Neuronal stem cell (in vitro differentiated cells): ENCODE data around the gene LILRB2.

Experiments used
- DNase-seq: peaks from one replicate; pipeline ENCODE4 v3.0.0-alpha.2; 2013; ENCODE audit warnings: low spot score
- H2AFZ ChIP-seq: one replicate; pipeline ENCODE4 v1.6.1; 2013; ENCODE audit warnings: mild to moderate bottlenecking, low read length, inconsistent platforms
- H2AK5ac ChIP-seq: 2 replicates; pipeline ENCODE4 v1.6.1; 2013; ENCODE audit warnings: low read depth, mild to moderate bottlenecking, inconsistent platforms, low read length, moderate library complexity, mixed read lengths
- H2BK120ac ChIP-seq: 2 replicates; pipeline ENCODE4 v1.6.1; 2013; ENCODE audit warnings: low read depth, mild to moderate bottlenecking, inconsistent platforms, low read length, moderate library complexity, mixed read lengths
- H2BK12ac ChIP-seq: one replicate; pipeline ENCODE4 v1.6.1; 2013; ENCODE audit warnings: low read length, inconsistent platforms
- H2BK15ac ChIP-seq: 2 replicates; pipeline ENCODE4 v1.6.1; 2013; ENCODE audit warnings: mild to moderate bottlenecking, low read length, inconsistent platforms, mixed read lengths
- H2BK5ac ChIP-seq: one replicate; pipeline ENCODE4 v1.6.1; 2013; ENCODE audit warnings: inconsistent platforms, mild to moderate bottlenecking, low read length, moderate library complexity
- H3K14ac ChIP-seq: one replicate; pipeline ENCODE4 v1.6.1; 2013; ENCODE audit warnings: low read length, inconsistent platforms
- H3K18ac ChIP-seq: 2 replicates; pipeline ENCODE4 v1.6.1; 2013; ENCODE audit warnings: low read length, inconsistent platforms
- H3K23ac ChIP-seq: 2 replicates; pipeline ENCODE4 v1.6.1; 2013; ENCODE audit warnings: low read depth, mild to moderate bottlenecking, mixed read lengths, low read length, inconsistent platforms; ENCODE audit not compliant: poor library complexity
- H3K27ac ChIP-seq: replicated peaks from 3 replicates; pipeline ENCODE4 v1.5.1; 2013; ENCODE audit warnings: low read length, inconsistent platforms
- H3K27me3 ChIP-seq, 3 experiments: 2 replicates each; pipeline ENCODE4 v1.6.1; 2013; ENCODE audit warnings: low read length in 3 of 3, mild to moderate bottlenecking in 2 of 3, inconsistent platforms in 1 of 3, low read depth in 1 of 3, mixed read lengths in 1 of 3, moderate library complexity in 1 of 3; ENCODE audit not compliant: control insufficient read depth in 3 of 3, insufficient read depth in 3 of 3
- H3K36me3 ChIP-seq, 2 donors: replicated peaks in 1 of 2; 2 replicates each; pipeline ENCODE4 v1.6.1; 2013; ENCODE audit warnings: low read length in 2 of 2; ENCODE audit not compliant: control insufficient read depth in 2 of 2, insufficient read depth in 2 of 2
- H3K4ac ChIP-seq: 2 replicates; pipeline ENCODE4 v1.6.1; 2013; ENCODE audit warnings: inconsistent platforms, mild to moderate bottlenecking, low read length, moderate library complexity
- H3K4me1 ChIP-seq, 2 donors: 1 replicate in 1 of 2; 2 replicates in 1 of 2; pipeline ENCODE4 v1.6.1; 2013; ENCODE audit warnings: low read length in 2 of 2, low read depth in 1 of 2; ENCODE audit not compliant: control insufficient read depth in 2 of 2, insufficient read depth in 1 of 2
- H3K4me2 ChIP-seq: one replicate; pipeline ENCODE4 v1.6.1; 2013; ENCODE audit warnings: mild to moderate bottlenecking, low read length, inconsistent platforms; ENCODE audit not compliant: insufficient read depth, poor library complexity, severe bottlenecking
- H3K4me3 ChIP-seq, 2 donors: 2 replicates each; pipeline ENCODE4 v1.5.1; 2013; ENCODE audit warnings: low read length in 2 of 2, mild to moderate bottlenecking in 2 of 2, inconsistent platforms in 1 of 2, moderate library complexity in 1 of 2
- H3K79me1 ChIP-seq: one replicate; pipeline ENCODE4 v1.6.1; 2013; ENCODE audit warnings: low read depth, mild to moderate bottlenecking, inconsistent platforms, low read length, moderate library complexity
- H3K9ac ChIP-seq: one replicate; pipeline ENCODE4 v1.6.1; 2013; ENCODE audit warnings: mild to moderate bottlenecking, low read depth, low read length, inconsistent platforms; ENCODE audit not compliant: poor library complexity
- H3K9me3 ChIP-seq, 2 donors: replicated peaks in 1 of 2; 2 replicates each; pipeline versions ENCODE3 to v1.6.1; 2013; ENCODE audit warnings: low read length in 2 of 2, mild to moderate bottlenecking in 2 of 2, inconsistent platforms in 1 of 2, low read depth in 1 of 2, mixed read lengths in 1 of 2, moderate library complexity in 1 of 2; ENCODE audit not compliant: control insufficient read depth in 2 of 2, insufficient read depth in 1 of 2
- H4K8ac ChIP-seq: one replicate; pipeline ENCODE4 v1.6.1; 2013; ENCODE audit warnings: low read depth, mild to moderate bottlenecking, inconsistent platforms, low read length, moderate library complexity
- H4K91ac ChIP-seq: one replicate; pipeline ENCODE4 v1.6.1; 2013; ENCODE audit warnings: low read length, low read depth, mild to moderate bottlenecking, inconsistent platforms; ENCODE audit not compliant: poor library complexity
- WGBS, 2 donors: extraction: QIAGEN DNeasy Blood & Tissue Kit; methylation state at CpG; one replicate each; pipeline ENCODE4 v1.1.7; 2013; ENCODE audit warnings: missing lambda C conversion rate in 2 of 2, mixed read lengths in 1 of 2; ENCODE audit not compliant: insufficient read length in 2 of 2, insufficient replicate concordance in 1 of 2; ENCODE audit errors: extremely low coverage in 2 of 2; 5-methylcytosine and 5-hydroxymethylcytosine counted together

The LILRB2 gene

DNA sequence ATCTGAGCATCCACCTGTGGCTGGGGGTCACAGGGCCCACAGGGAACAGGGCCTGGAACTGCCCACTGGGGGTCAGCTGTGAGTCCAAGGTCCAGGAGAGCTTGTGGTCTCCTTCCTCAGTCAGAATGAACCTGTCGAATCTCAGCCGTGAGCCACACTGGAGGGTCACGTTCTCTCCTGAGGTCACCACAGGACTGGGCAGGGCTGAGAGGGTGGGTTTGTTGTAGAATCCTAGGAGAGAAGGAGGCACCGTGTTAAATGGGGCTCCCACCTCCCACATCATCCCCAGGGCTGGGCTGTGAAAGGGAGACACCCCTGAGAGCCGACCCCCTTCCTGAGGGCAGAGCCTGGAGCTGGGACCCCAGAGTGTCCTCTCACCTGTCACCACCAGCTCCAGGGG is 30.6 kb upstream of the LILRB2 start:
- H4K8ac ChIP-seq: no peak overlapping the region
- no peak overlapping the region for H2BK5ac ChIP-seq
- H3K18ac ChIP-seq: no peak overlapping the region
- H3K27ac ChIP-seq: no peak overlapping the region
- no peak overlapping the region for H3K4me3 ChIP-seq
- H3K9ac ChIP-seq: no peak overlapping the region
- no CpG with 5 or more reads among the region's 5 CpGs for WGBS, 2 donors
- no peaks in the 10 kb centered on the region for H3K36me3 ChIP-seq
- H3K9me3 ChIP-seq: peaks cover 0 to 2% of the 10 kb centered on the region in 2 donors
- no peak overlapping the region for H4K91ac ChIP-seq
- no peak overlapping the region for H3K23ac ChIP-seq
- H2AFZ ChIP-seq: no peak overlapping the region
- no peaks in the 10 kb centered on the region for H3K79me1 ChIP-seq
- no peak overlapping the region for H3K14ac ChIP-seq
- no peak overlapping the region for H2BK15ac ChIP-seq
- H3K4ac ChIP-seq: no peak overlapping the region
- no peak for DNase-seq
- H2BK12ac ChIP-seq: peak overlapping the region; percentile 6
- H2BK120ac ChIP-seq: no peak overlapping the region
- H2AK5ac ChIP-seq: no peak overlapping the region
- H3K4me1 ChIP-seq: no peaks in the 10 kb centered on the region
- no peak overlapping the region for H3K4me2 ChIP-seq
- no peaks in the 10 kb centered on the region for H3K27me3 ChIP-seq

GRCh38 chr19:54310543-54310942 is 29.6 kb upstream of the LILRB2 start:
- no peak overlapping the region for H2BK15ac ChIP-seq
- H2AK5ac ChIP-seq: no peak overlapping the region
- H3K18ac ChIP-seq: no peak overlapping the region
- H3K27me3 ChIP-seq: no peaks in the 10 kb centered on the region
- H3K4me1 ChIP-seq: no peaks in the 10 kb centered on the region
- no peak overlapping the region for H2BK5ac ChIP-seq
- no peak overlapping the region for H3K27ac ChIP-seq
- no peak overlapping the region for H2BK12ac ChIP-seq
- no peak overlapping the region for H2BK120ac ChIP-seq
- H3K9me3 ChIP-seq: peaks cover 0 to 2% of the 10 kb centered on the region in 2 donors
- no peak for DNase-seq
- H3K36me3 ChIP-seq: no peaks in the 10 kb centered on the region
- no peaks in the 10 kb centered on the region for H3K79me1 ChIP-seq
- no peak overlapping the region for H3K4me3 ChIP-seq
- no peak overlapping the region for H3K14ac ChIP-seq
- no peak overlapping the region for H2AFZ ChIP-seq
- no CpG with 5 or more reads among the region's 5 CpGs for WGBS, 2 donors
- no peak overlapping the region for H3K4me2 ChIP-seq
- H3K4ac ChIP-seq: no peak overlapping the region
- no peak overlapping the region for H4K91ac ChIP-seq
- no peak overlapping the region for H3K23ac ChIP-seq
- no peak overlapping the region for H3K9ac ChIP-seq
- no peak overlapping the region for H4K8ac ChIP-seq

DNA sequence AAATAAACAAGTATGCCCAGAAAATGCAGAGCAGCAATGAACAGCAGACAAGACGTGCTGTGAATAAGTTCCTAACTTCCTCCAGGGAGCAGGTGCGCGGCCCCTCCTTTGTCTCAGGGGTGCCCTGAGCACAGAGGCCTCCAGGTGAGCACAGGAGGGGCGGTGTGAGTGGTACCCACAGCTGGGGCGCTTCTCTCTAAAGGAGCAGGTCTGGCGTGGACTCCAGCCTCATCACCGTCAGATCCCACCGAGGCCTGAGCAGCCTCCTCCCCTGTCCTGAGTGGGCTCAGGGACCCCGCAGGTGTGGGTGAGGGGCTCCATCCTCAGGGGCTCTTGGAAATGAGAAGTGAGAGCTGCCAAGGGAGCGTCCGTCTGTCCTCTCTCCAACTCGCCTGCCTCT is 28.9 kb upstream of the LILRB2 start:
- Histone ChIP-seq H3K4me1 (no peaks in the 10 kb centered on the region), H2BK12ac (no peak overlapping the region), H2BK15ac (no peak overlapping the region), H2BK120ac (peak overlapping the region; percentile 57), H3K4ac (no peak overlapping the region), H3K36me3 (no peaks in the 10 kb centered on the region), H3K27me3 (no peaks in the 10 kb centered on the region), H3K18ac (no peak overlapping the region), H4K91ac (no peak overlapping the region), H3K9ac (no peak overlapping the region), H4K8ac (no peak overlapping the region), H3K4me3 (no peak overlapping the region), H3K4me2 (no peak overlapping the region), H3K14ac (no peak overlapping the region), H2BK5ac (no peak overlapping the region), H3K27ac (no peak overlapping the region), H3K23ac (no peak overlapping the region), H3K9me3 (peaks cover 0 to 2% of the 10 kb centered on the region in 2 donors), H2AK5ac (no peak overlapping the region), H3K79me1 (no peaks in the 10 kb centered on the region), H2AFZ (no peak overlapping the region)
- no CpG with 5 or more reads among the region's 12 CpGs for WGBS, 2 donors
- no peak for DNase-seq

DNA sequence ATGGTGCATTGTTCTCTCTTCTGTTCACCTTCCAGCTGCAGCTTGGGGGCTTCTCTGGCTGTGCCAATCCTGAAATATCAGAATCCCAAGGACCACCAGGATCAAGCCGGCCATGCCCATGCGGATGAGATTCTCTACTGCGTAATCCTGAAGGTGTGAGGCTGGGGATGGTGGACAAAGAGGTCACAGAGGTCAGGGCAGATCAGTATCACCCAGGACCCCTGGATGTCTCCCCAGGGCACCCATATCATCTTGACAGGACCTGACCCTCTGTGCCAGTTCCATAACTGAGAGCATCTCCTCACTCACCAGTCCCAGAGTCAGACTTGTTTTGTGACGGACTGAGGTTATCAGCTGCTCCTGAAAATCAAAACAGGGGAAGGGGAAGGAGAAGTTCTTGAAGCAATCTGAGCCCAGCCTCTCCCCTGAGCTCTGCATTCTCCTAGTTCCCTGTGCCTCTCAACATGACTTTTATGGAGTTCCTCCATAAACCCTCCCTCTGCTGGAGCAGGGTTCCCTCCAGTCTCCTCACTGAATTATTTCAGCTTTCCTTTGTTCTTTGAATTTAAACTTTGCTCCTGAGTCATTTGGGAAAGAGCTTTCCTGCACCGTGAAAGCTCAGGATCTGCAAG is 26.6 kb upstream of the LILRB2 start:
- Histone ChIP-seq H3K9me3 (peaks cover 0 to 2% of the 10 kb centered on the region in 2 donors), H3K27ac (no peak overlapping the region), H3K18ac (no peak overlapping the region), H3K4me3 (no peak overlapping the region), H3K36me3 (no peaks in the 10 kb centered on the region), H2AFZ (no peak overlapping the region), H3K79me1 (no peaks in the 10 kb centered on the region), H2BK15ac (no peak overlapping the region), H3K27me3 (no peaks in the 10 kb centered on the region), H4K8ac (no peak overlapping the region), H3K4me2 (no peak overlapping the region), H3K4ac (no peak overlapping the region), H3K23ac (no peak overlapping the region), H2BK120ac (no peak overlapping the region), H2BK5ac (no peak overlapping the region), H3K9ac (no peak overlapping the region), H2BK12ac (no peak overlapping the region), H3K14ac (no peak overlapping the region), H3K4me1 (no peaks in the 10 kb centered on the region), H4K91ac (no peak overlapping the region), H2AK5ac (no peak overlapping the region)
- WGBS, 2 donors: no CpG with 5 or more reads among the region's 5 CpGs
- no peak for DNase-seq
